ENCODE data around the gene COL5A2.

Gene COL5A2

DNA sequence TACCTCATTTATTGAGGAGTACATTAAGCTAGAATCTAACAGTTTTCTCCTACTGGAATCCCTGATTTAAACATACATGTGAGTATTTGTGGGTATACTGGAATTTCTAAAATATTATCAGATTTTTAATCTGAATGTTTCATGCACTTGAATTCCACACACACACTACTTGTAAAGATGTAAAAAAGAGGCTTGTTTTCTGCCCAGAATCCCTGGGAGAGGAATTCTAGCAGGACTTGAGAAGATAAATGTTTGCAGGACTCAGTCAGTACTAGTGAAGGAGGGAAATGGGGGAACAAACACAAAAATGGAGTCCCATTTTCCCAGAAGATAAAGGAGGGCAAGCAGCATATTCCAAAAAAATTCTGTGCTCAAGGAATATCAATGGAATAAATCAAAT lies 17.0 kb downstream of the COL5A2 start:
- Histone ChIP-seq H3K36me3 (replicated peaks; ENCODE audit: low read depth, low read length) (no peaks in the 10 kb centered on the region), H3K4me1 (ENCODE audit: low read length) (no peaks in the 10 kb centered on the region), H3K9ac (ENCODE audit: low read length) (no peak overlapping the region), H4K20me1 (ENCODE audit: insufficient read depth, low read length) (no peaks in the 10 kb centered on the region), H3K9me3 (ENCODE audit: insufficient read depth, low read length) (no peaks in the 10 kb centered on the region), H3K27ac (ENCODE audit: low read length) (no peak overlapping the region), H2AFZ (ENCODE audit: low read depth, low read length) (no peak overlapping the region), H3K27me3 (ENCODE audit: low read depth, low read length) (no peaks in the 10 kb centered on the region), H3K4me2 (ENCODE audit: low read length) (no peak overlapping the region), H3K4me3 (ENCODE audit: low read length) (no peak overlapping the region), H3K79me2 (ENCODE audit: low read length) (no peaks in the 10 kb centered on the region)
- no peak for TF ChIP-seq EZH2phosphoT487 (IDR thresholded peaks at IDR 0.05; ENCODE audit: low read depth)
- TF ChIP-seq, protein P1, sequence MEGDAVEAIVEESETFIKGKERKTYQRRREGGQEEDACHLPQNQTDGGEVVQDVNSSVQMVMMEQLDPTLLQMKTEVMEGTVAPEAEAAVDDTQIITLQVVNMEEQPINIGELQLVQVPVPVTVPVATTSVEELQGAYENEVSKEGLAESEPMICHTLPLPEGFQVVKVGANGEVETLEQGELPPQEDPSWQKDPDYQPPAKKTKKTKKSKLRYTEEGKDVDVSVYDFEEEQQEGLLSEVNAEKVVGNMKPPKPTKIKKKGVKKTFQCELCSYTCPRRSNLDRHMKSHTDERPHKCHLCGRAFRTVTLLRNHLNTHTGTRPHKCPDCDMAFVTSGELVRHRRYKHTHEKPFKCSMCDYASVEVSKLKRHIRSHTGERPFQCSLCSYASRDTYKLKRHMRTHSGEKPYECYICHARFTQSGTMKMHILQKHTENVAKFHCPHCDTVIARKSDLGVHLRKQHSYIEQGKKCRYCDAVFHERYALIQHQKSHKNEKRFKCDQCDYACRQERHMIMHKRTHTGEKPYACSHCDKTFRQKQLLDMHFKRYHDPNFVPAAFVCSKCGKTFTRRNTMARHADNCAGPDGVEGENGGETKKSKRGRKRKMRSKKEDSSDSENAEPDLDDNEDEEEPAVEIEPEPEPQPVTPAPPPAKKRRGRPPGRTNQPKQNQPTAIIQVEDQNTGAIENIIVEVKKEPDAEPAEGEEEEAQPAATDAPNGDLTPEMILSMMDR (IDR thresholded peaks at IDR 0.05; ENCODE audit: low read depth, low read length): no peak

DNA sequence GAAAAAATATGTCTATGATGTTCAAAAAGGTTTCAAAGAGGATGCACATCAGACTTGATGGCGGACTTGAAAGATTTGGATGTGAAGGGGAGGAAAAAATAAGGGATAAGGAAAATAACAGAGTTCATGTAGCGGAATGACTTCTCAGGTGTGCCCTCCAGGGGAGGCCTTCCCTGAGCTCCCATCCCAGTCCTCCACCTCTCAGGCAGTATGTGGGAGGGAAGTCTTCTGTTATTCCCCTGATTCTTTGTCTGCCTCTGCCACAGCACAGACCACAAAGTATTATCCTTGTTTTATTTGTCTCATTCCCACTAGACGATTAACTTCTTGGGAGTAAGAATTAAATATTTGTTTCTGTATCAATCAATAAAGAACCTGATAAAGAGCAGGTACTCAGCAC lies 17.7 kb downstream of the COL5A2 start:
- Histone ChIP-seq H3K4me1 (ENCODE audit: low read length) (no peaks in the 10 kb centered on the region), H3K27me3 (ENCODE audit: low read depth, low read length) (no peaks in the 10 kb centered on the region), H3K79me2 (ENCODE audit: low read length) (no peaks in the 10 kb centered on the region), H3K27ac (ENCODE audit: low read length) (no peak overlapping the region), H2AFZ (ENCODE audit: low read depth, low read length) (no peak overlapping the region), H3K36me3 (replicated peaks; ENCODE audit: low read depth, low read length) (no peaks in the 10 kb centered on the region), H4K20me1 (ENCODE audit: insufficient read depth, low read length) (no peaks in the 10 kb centered on the region), H3K4me2 (ENCODE audit: low read length) (no peak overlapping the region), H3K4me3 (ENCODE audit: low read length) (no peak overlapping the region), H3K9ac (ENCODE audit: low read length) (no peak overlapping the region), H3K9me3 (ENCODE audit: insufficient read depth, low read length) (no peaks in the 10 kb centered on the region)
- no peak for TF ChIP-seq EZH2phosphoT487 (IDR thresholded peaks at IDR 0.05; ENCODE audit: low read depth)
- TF ChIP-seq, protein P1 (IDR thresholded peaks at IDR 0.05; ENCODE audit: low read depth, low read length): no peak

DNA sequence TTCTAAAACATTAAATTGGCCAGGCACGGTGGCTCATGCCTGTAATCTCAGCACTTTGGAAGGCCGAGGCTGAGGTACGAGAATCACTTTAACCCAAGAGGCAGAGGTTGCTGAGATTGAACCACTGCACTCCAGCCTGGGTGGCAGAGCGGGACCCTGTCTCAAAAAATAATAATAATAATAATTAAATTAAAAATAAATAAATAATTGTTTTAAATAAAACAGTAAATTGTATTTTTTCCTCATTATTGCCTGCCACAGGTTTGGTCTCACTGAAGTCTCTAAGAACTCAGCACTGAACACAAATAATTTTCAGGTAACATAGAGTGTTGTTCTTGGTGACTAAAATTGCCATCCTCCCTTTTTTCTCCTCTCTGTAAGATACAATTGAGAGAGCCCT lies 19.8 kb downstream of the COL5A2 start:
- no peaks in the 10 kb centered on the region for H3K4me1 ChIP-seq (ENCODE audit: low read length)
- H3K79me2 ChIP-seq (ENCODE audit: low read length): no peaks in the 10 kb centered on the region
- H2AFZ ChIP-seq (ENCODE audit: low read depth, low read length): no peak overlapping the region
- H4K20me1 ChIP-seq (ENCODE audit: insufficient read depth, low read length): no peaks in the 10 kb centered on the region
- H3K9ac ChIP-seq (ENCODE audit: low read length): no peak overlapping the region
- H3K9me3 ChIP-seq (ENCODE audit: insufficient read depth, low read length): no peaks in the 10 kb centered on the region
- no peak overlapping the region for H3K27ac ChIP-seq (ENCODE audit: low read length)
- H3K27me3 ChIP-seq (ENCODE audit: low read depth, low read length): no peaks in the 10 kb centered on the region
- H3K4me2 ChIP-seq (ENCODE audit: low read length): no peak overlapping the region
- TF ChIP-seq, protein P1 (IDR thresholded peaks at IDR 0.05; ENCODE audit: low read depth, low read length): no peak
- no peak for TF ChIP-seq EZH2phosphoT487 (IDR thresholded peaks at IDR 0.05; ENCODE audit: low read depth)
- no peak overlapping the region for H3K4me3 ChIP-seq (ENCODE audit: low read length)
- H3K36me3 ChIP-seq (replicated peaks; ENCODE audit: low read depth, low read length): no peaks in the 10 kb centered on the region

DNA sequence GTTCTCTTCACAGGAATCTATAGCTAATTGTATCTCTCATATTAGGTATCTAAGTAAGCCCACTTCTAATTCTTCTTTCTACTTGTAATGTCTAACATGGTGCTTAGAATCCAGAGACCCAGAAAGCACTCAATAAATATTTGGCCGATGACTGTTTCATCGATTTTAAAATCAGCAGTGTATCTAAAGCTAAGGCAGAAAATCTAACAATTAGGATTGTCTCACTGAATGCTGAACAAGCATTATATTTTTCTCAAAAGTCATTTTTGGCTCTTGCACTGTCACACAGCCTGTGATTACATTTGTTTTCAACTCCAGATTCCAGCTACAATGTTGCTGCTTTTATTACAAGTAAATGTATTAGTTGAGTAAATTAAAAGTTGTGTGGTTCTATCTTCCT lies 20.3 kb downstream of the COL5A2 start:
- Histone ChIP-seq H3K27me3 (ENCODE audit: low read depth, low read length) (no peaks in the 10 kb centered on the region), H4K20me1 (ENCODE audit: insufficient read depth, low read length) (no peaks in the 10 kb centered on the region), H3K27ac (ENCODE audit: low read length) (no peak overlapping the region), H3K36me3 (replicated peaks; ENCODE audit: low read depth, low read length) (no peaks in the 10 kb centered on the region), H3K79me2 (ENCODE audit: low read length) (no peaks in the 10 kb centered on the region), H3K4me2 (ENCODE audit: low read length) (no peak overlapping the region), H2AFZ (ENCODE audit: low read depth, low read length) (no peak overlapping the region), H3K9me3 (ENCODE audit: insufficient read depth, low read length) (no peaks in the 10 kb centered on the region), H3K4me3 (ENCODE audit: low read length) (no peak overlapping the region), H3K4me1 (ENCODE audit: low read length) (no peaks in the 10 kb centered on the region), H3K9ac (ENCODE audit: low read length) (no peak overlapping the region)
- no peak for TF ChIP-seq EZH2phosphoT487 (IDR thresholded peaks at IDR 0.05; ENCODE audit: low read depth)
- TF ChIP-seq, protein P1 (IDR thresholded peaks at IDR 0.05; ENCODE audit: low read depth, low read length): no peak
